ENCODE results near the gene SNTB2. TPM values are rescaled to one million over a fixed set of nuclear protein-coding genes. Genes with fewer than 3 reads are reported as not detected.

Gene SNTB2
- total RNA-seq, 8 experiments from 2014 or later: 4.7 to 34.7 (median 9.2) TPM

DNA sequence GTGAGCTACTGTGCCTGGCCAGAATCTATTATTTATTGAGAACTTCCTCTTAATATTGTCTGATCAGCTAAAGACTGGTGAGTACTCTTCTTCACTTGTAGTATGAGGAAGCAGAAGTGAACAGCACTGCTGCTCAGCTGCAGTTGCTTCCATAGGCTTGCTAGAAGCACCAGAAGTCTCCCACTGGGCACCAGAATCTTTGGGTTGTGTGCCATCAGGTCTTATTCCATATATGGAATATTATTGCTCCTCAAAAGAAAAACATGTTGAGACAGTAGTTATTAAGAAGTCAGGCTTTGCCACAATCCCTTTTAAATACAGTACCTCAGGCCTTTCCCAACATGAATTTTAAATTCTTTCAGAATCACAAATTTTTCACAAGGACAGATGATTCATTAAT lies 17.2 kb downstream of the SNTB2 start:
- ATAC-seq (replicated peaks in 6 of 8): peak in 3 of 8 experiments; percentile 39 to 42 (median 40)

DNA sequence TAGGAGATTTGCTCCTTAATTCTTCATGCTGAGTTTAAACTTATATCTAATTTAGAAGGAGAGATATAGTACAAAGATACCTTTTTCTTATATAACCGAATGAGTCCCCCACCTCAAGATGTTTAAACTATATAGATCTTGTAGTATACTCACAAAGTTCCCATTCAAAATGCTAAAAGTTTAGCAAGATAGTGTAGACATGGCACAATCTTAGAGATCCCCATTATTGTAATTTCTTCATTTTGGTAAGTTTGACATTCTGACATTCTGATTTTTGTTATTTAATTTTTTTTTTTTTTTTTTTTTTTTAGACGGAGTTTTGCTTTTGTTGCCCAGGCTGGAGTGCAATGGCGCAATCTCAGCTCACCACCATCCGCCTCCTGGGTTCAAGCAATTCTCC lies 22.8 kb downstream of the SNTB2 start:
- H3K27ac ChIP-seq: no peak overlapping the region
- 73 to 100% (median 97%) methylated on average over 2 to 4 of the region's 4 CpGs; no CpG with 5 or more reads in 1 of the 10 experiments for WGBS, 10 experiments
- H3K4me3 ChIP-seq: no peak overlapping the region
- ATAC-seq (replicated peaks in 6 of 8): no peak
- no peaks in the 10 kb centered on the region for H3K4me1 ChIP-seq (replicated peaks in 1 of 2)
- in situ Hi-C loops (cut with MboI; ENCODE audit: low pct_unique_long_range_greater_than_20kb in 2 of 9, low sequenced_read_pairs in 9 of 9, unreplicated experiment in 9 of 9): no loop called here

More for the DNA sequence above, 17.2 kb downstream of the SNTB2 start:
- in situ Hi-C loops (cut with MboI; ENCODE audit: low pct_unique_long_range_greater_than_20kb in 2 of 9, low sequenced_read_pairs in 9 of 9, unreplicated experiment in 9 of 9): no loop called here
- no peaks in the 10 kb centered on the region for H3K4me1 ChIP-seq (replicated peaks in 1 of 2)
- no peak overlapping the region for H3K4me3 ChIP-seq
- H3K27ac ChIP-seq: no peak overlapping the region

DNA sequence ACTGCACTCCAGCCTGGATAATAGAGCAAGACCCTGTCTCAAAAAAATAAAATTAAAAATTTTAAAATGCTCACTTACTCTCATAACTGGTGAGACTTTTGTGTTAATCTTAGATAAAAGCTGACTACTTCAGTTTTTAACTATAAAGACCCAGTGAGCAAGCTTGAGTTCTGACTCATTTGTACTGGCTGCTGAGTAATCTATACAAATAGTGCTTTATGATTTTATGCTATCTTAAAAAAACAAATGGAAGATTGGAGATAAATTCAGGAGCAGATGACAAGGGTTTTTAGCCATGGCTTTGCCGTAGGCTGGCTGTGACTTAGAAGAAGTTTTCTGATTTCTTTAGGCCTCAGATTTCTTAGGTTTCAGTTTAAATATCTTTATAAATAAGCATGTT lies 30.5 kb downstream of the SNTB2 start:
- ATAC-seq (replicated peaks in 6 of 8): peak in 1 of 8 experiments; percentile 10
- in situ Hi-C loops (cut with MboI; ENCODE audit: low pct_unique_long_range_greater_than_20kb in 2 of 9, low sequenced_read_pairs in 9 of 9, unreplicated experiment in 9 of 9): no loop called here
- WGBS, 10 experiments: 33 to 100% (median 77%) methylated on average over 1 of the region's 1 CpG; no CpG with 5 or more reads in 2 of the 10 experiments
- Histone ChIP-seq H3K4me3 (no peak overlapping the region), H3K27ac (no peak overlapping the region), H3K4me1 (replicated peaks in 1 of 2) (peaks cover 3 to 5% of the 10 kb centered on the region in 2 donors)

DNA sequence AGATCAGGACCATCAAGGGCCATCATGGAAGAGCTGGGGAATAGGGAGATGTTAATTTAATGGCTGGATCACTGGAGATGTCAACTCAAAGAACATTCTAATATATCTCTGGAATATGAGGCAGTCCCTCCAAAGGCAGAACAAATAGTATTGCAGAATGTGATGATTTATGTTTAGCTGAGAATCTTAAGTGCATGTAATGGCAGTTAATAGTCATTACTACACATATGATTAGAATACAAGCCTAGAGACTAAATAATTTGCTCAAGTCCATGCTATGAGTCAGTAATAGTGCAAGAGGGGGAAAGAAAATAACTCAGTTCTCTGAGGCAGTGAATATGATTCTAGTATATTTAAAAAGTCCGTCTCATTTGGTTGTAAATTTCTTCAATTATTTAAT lies 32.3 kb downstream of the SNTB2 start:
- ATAC-seq (replicated peaks in 6 of 8): peak in 3 of 8 experiments; percentile 56 to 76 (median 56)
- no peak overlapping the region for H3K4me3 ChIP-seq
- 33 to 100% (median 100%) methylated on average over 1 of the region's 1 CpG; no CpG with 5 or more reads in 1 of the 10 experiments for WGBS, 10 experiments
- H3K4me1 ChIP-seq (replicated peaks in 1 of 2): peaks cover 3 to 5% of the 10 kb centered on the region in 2 donors
- no peak overlapping the region for H3K27ac ChIP-seq
- in situ Hi-C loops (cut with MboI; ENCODE audit: low pct_unique_long_range_greater_than_20kb in 2 of 9, low sequenced_read_pairs in 9 of 9, unreplicated experiment in 9 of 9): no loop called here

DNA sequence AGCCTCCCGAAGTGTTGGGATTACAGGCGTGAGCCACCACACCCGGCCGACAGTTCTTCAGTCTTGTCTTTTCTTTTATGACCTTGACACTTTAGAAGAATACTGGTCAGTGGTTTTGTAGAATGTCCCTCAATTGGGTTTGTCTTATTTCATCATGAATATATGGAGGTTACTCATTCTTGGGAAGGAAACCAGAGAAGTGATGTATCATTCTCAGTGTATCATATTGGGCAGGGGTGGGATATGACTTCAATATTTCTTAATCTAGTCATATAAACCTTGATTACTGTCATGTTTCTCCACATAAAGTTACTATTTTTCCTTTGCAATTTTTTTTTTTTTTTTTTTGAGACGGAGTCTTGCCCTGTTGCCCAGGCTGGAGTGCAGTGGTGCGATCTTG lies 36.9 kb downstream of the SNTB2 start:
- H3K27ac ChIP-seq: no peak overlapping the region
- ATAC-seq (replicated peaks in 6 of 8): no peak
- WGBS, 10 experiments: 67 to 100% (median 100%) methylated on average over 1 to 6 of the region's 6 CpGs; no CpG with 5 or more reads in 5 of the 10 experiments
- H3K4me3 ChIP-seq: no peak overlapping the region
- H3K4me1 ChIP-seq (replicated peaks in 1 of 2): peaks cover 0 to 5% of the 10 kb centered on the region in 2 donors
- in situ Hi-C loops (cut with MboI; ENCODE audit: low pct_unique_long_range_greater_than_20kb in 2 of 9, low sequenced_read_pairs in 9 of 9, unreplicated experiment in 9 of 9): no loop called here

DNA sequence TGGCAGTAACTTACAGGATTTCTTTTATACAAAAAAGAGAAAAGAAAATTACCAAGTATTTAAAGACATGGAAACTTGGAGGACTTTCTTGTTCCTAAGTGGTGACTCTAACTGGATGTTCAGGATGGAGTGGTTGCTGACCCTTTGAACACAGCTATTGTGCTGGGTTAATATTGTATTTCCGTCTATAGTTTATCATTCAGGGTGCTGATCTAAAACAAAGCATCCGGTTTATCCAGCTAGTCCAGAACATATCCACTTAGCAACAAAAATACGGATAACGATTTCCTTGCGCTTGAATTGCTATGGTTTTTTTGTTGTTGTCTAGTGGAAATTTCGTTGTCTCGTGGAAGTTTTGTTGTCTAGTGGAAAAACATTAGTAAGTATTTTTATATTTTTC lies 38.2 kb downstream of the SNTB2 start:
- no peak overlapping the region for H3K4me3 ChIP-seq
- no peak overlapping the region for H3K27ac ChIP-seq
- H3K4me1 ChIP-seq (replicated peaks in 1 of 2): no peaks in the 10 kb centered on the region
- in situ Hi-C loops (cut with MboI; ENCODE audit: low pct_unique_long_range_greater_than_20kb in 2 of 9, low sequenced_read_pairs in 9 of 9, unreplicated experiment in 9 of 9): no loop called here
- WGBS, 10 experiments: 63 to 100% (median 98%) methylated on average over 3 to 7 of the region's 7 CpGs
- no peak for ATAC-seq (replicated peaks in 6 of 8)

DNA sequence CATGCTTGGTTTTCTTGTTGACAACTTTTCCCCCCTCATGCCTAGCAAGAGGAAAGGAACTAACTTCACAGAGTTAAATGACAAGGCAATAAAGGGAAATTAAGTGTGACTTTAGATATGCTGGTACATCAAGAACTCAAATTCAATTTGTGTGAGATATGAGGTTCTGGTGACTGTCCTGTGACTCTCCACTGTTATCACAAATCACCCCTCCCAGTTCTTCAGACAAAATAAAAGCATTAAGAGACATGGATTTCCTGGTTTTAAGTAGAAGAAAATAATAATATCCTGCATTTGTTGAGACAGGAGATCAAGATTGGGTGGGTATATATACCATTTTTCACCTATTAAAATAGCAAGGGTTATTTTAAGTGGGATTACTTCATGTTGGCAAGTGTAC lies 46.2 kb downstream of the SNTB2 start:
- no peak for ATAC-seq (replicated peaks in 6 of 8)
- Histone ChIP-seq H3K27ac (no peak overlapping the region), H3K4me1 (replicated peaks in 1 of 2) (no peaks in the 10 kb centered on the region), H3K4me3 (no peak overlapping the region)
- in situ Hi-C loops (cut with MboI; ENCODE audit: low pct_unique_long_range_greater_than_20kb in 2 of 9, low sequenced_read_pairs in 9 of 9, unreplicated experiment in 9 of 9): no loop called here

DNA sequence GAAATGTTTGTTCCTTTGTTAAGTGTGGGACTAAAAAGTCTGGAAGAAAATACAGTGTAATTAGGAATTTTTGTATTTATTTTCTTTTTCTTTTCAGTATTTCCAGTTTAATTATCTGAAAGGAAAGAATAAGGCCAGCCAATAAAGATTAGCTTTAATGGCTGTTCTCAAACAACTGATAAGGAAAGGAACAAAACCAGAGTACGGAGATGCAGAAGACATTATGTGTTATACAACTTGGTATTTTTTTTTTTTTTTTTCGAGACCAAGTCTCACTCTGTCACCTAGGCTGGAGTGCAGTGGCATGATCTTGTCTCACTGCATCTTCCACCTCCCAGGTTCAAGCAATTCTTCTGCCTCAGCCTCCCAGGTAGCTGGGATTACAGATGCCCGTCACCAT lies 47.5 kb downstream of the SNTB2 start:
- Histone ChIP-seq H3K4me1 (replicated peaks in 1 of 2) (no peaks in the 10 kb centered on the region), H3K27ac (no peak overlapping the region), H3K4me3 (no peak overlapping the region)
- in situ Hi-C loops (cut with MboI; ENCODE audit: low pct_unique_long_range_greater_than_20kb in 2 of 9, low sequenced_read_pairs in 9 of 9, unreplicated experiment in 9 of 9): no loop called here
- WGBS, 10 experiments: 86 to 100% (median 94%) methylated on average over 1 to 3 of the region's 3 CpGs; no CpG with 5 or more reads in 1 of the 10 experiments
- no peak for ATAC-seq (replicated peaks in 6 of 8)

DNA sequence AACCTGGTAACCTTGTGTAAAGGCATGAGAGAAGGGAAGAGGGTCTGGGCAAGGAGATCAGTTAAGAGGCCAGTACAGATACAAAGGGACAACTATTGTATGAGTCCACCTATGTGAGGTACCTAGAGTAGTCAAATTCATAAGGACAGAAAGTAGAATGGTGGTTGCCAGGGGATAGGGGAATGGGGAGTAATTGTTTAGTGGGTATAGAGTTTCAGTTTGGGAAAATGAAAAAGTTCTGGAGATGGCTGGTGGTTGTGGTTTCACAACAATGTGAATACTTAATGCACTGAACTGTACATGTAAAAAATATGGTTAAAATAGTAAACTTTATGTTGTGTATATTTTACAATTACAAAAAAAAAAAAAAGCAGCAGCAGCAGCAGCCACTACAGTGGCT lies 49.4 kb downstream of the SNTB2 start:
- no peak for ATAC-seq (replicated peaks in 6 of 8)
- Histone ChIP-seq H3K27ac (no peak overlapping the region), H3K4me1 (replicated peaks in 1 of 2) (no peaks in the 10 kb centered on the region), H3K4me3 (no peak overlapping the region)
- in situ Hi-C loops (cut with MboI; ENCODE audit: low pct_unique_long_range_greater_than_20kb in 2 of 9, low sequenced_read_pairs in 9 of 9, unreplicated experiment in 9 of 9): no loop called here

DNA sequence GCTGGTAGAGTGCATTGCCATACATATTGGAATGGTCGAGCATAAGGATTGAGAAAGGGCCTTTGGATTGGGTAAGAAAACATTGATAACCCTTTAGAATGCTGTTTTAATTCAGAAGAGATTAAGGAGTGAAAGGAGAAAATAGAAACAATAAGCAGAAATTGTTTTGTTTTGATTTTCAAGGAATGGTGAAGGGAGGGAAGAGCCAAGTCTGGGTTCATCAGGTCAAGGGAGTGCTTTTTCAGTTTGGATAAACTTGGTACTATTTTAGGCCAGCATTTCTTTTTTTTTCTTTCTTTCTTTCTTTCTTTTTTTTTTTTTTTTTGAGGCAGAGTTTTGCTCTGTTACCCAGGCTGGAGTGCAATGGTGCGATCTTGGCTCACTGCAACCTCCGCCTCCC lies 50.3 kb downstream of the SNTB2 start:
- in situ Hi-C loops (cut with MboI; ENCODE audit: low pct_unique_long_range_greater_than_20kb in 2 of 9, low sequenced_read_pairs in 9 of 9, unreplicated experiment in 9 of 9): no loop called here
- H3K27ac ChIP-seq: no peak overlapping the region
- no peak overlapping the region for H3K4me3 ChIP-seq
- H3K4me1 ChIP-seq (replicated peaks in 1 of 2): no peaks in the 10 kb centered on the region
- ATAC-seq (replicated peaks in 6 of 8): no peak
- 31 to 100% (median 90%) methylated on average over 1 to 3 of the region's 3 CpGs; no CpG with 5 or more reads in 1 of the 10 experiments for WGBS, 10 experiments

DNA sequence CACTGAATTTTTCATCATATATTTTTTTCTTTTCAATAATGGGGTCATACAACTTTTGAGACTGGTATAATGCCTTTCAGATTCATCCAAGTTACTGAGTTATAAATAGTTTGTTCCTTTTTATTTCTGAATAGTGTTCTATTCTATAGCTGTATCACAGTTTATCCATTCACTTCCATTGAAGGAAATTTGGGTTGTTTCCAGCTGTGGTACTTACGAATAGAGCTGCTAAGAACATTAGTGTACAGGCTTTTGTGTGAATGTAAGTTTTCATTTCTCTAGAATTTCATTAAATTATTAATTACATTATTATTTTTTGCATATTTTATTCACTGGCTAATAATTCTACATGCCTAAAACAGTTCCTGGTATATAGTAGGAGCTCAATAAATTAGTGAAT lies 52.9 kb downstream of the SNTB2 start:
- WGBS, 10 experiments: 33 to 100% (median 85%) methylated on average over 1 of the region's 1 CpG; no CpG with 5 or more reads in 2 of the 10 experiments
- Histone ChIP-seq H3K4me1 (replicated peaks in 1 of 2) (no peaks in the 10 kb centered on the region), H3K27ac (no peak overlapping the region), H3K4me3 (no peak overlapping the region)
- in situ Hi-C loops (cut with MboI; ENCODE audit: low pct_unique_long_range_greater_than_20kb in 2 of 9, low sequenced_read_pairs in 9 of 9, unreplicated experiment in 9 of 9): no loop called here
- no peak for ATAC-seq (replicated peaks in 6 of 8)

DNA sequence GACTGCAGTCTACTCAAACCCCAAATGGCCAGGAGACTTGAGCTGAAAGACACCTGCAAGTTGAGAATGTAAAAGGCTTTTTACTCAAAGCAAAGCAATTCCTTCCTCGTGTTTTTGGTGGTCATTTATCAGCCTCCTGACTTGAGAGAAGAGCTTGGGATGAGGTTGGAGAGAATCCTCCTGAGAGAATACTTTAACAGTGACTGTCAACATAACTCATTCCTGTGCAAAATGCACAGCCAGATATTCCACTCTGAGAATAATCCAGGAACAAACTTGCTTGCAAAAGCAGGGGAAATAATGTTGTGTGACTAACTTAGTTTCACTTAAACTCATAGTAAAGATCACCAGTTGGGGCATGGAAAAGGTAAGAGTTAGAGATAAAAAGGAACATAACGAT lies 53.4 kb downstream of the SNTB2 start:
- no peak for ATAC-seq (replicated peaks in 6 of 8)
- H3K27ac ChIP-seq: no peak overlapping the region
- no peak overlapping the region for H3K4me3 ChIP-seq
- H3K4me1 ChIP-seq (replicated peaks in 1 of 2): no peaks in the 10 kb centered on the region
- WGBS, 10 experiments: 33 to 100% (median 75%) methylated on average over 1 to 2 of the region's 2 CpGs; no CpG with 5 or more reads in 1 of the 10 experiments
- in situ Hi-C loops (cut with MboI; ENCODE audit: low pct_unique_long_range_greater_than_20kb in 2 of 9, low sequenced_read_pairs in 9 of 9, unreplicated experiment in 9 of 9): no loop called here

DNA sequence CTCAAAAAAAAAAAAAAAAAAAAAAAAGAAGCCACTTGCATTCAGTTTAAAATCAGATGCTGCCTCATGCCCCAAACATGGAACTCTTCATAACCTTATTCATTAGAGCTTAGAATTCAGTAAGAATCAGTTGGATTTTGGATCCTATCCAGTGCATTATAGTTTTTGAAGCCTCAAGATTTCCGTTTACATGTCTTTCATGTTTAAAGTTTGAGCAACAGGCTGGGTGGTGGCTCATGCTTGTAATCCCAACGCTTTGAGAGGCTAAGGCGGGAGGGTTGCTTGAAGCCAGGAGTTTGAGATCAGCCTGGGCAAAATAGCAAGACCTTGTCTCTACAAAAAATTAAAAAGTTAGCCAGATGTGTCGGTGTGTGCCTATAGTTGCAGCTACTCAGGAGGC lies 55.0 kb downstream of the SNTB2 start:
- no peak overlapping the region for H3K4me3 ChIP-seq
- in situ Hi-C loops (cut with MboI; ENCODE audit: low pct_unique_long_range_greater_than_20kb in 2 of 9, low sequenced_read_pairs in 9 of 9, unreplicated experiment in 9 of 9): no loop called here
- 43 to 100% (median 93%) methylated on average over 1 to 4 of the region's 4 CpGs; no CpG with 5 or more reads in 1 of the 10 experiments for WGBS, 10 experiments
- no peaks in the 10 kb centered on the region for H3K4me1 ChIP-seq (replicated peaks in 1 of 2)
- no peak overlapping the region for H3K27ac ChIP-seq
- ATAC-seq (replicated peaks in 6 of 8): peak in 2 of 8 experiments; percentile 45 to 67

DNA sequence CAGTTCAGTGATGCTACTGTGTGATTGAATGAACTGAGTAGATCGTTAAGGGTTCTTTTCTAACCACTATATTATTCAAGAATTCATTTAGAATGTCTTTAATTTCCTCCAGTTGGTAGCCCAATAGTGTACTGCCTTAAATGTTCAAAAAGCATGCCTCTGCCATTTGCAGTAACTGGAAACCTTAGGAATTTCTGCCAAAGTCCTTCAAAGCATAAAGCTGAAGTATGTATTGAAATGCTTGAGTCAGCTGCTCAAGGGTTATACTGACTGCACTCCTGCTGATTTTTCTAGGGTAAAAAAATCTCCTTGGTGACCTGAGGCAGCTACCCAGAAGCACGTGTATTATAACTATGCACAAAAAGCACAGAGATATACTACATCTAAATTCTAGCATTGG lies 56.5 kb downstream of the SNTB2 start:
- WGBS, 10 experiments: 0 to 90% (median 72%) methylated on average over 1 to 2 of the region's 2 CpGs; no CpG with 5 or more reads in 2 of the 10 experiments
- in situ Hi-C loops (cut with MboI; ENCODE audit: low pct_unique_long_range_greater_than_20kb in 2 of 9, low sequenced_read_pairs in 9 of 9, unreplicated experiment in 9 of 9): no loop called here
- ATAC-seq (replicated peaks in 6 of 8): peak in 4 of 8 experiments; percentile 46 to 72 (median 60)

More for the DNA sequence above, 56.5 kb downstream of the SNTB2 start:
- no peaks in the 10 kb centered on the region for H3K4me1 ChIP-seq (replicated peaks in 1 of 2)
- H3K4me3 ChIP-seq: no peak overlapping the region
- no peak overlapping the region for H3K27ac ChIP-seq
